HCT116 (cell line): Measurements from ENCODE around the gene DPYSL4. TPM values are rescaled to one million over a fixed set of nuclear protein-coding genes. Genes with fewer than 3 reads are reported as not detected.

ENCODE experiments used
- ATAC-seq: fragments of 200-7000 bp; cut with Tn5 transposase; 2 replicates; pipeline ENCODE4 v1.9.1; 2020; ENCODE audit warnings: mild to moderate bottlenecking, moderate library complexity
- BruUV-seq: library from RNA; stranded (reverse); fragments of 400-500 nt; replicated peaks from 2 replicates; lab custom pipeline; 2021; lab: Mats Ljungman, UMichigan
- CTCF ChIA-PET: fragments of 300-600 bp; sonication (Branson Sonifier 250); formaldehyde crosslinking; loops from one replicate; lab custom pipeline; 2021; ENCODE audit warnings: antibody characterized with exemption; lab: Charles Lee
- POLR2A ChIA-PET: fragments of 300-600, 350-600 bp; sonication (Branson Sonifier 250); formaldehyde crosslinking; loops from one replicate; lab custom pipeline; 2021; ENCODE audit warnings: antibody characterized with exemption; lab: Charles Lee
- RAD21 ChIA-PET, 2 experiments: fragments of 300-600 bp; sonication (Branson Sonifier 250); formaldehyde crosslinking; loops; one replicate each; lab custom pipeline; 2023; ENCODE audit warnings: low total read pairs in 2 of 2; ENCODE audit not compliant: uncharacterized antibody in 2 of 2, unreplicated experiment in 2 of 2, low non-redundant PET in 1 of 2; lab: Charles Lee
- DNase-seq: peaks from one replicate; pipeline ENCODE4 v3.0.0-alpha.2; 2010; ENCODE audit warnings: low read depth, low spot score
- H2AFZ ChIP-seq: fragments of 200-600 bp; shearing (Covaris generic), sonication (generic); 2 replicates; pipeline ENCODE4 v1.6.1; 2017; ENCODE audit warnings: low read depth, mixed run types, mixed read lengths, antibody characterized with exemption, low read length; ENCODE audit not compliant: poor library complexity, severe bottlenecking
- H3K27ac ChIP-seq: 2 replicates; pipeline ENCODE4 v1.5.1; 2012; ENCODE audit warnings: low read depth, low read length
- H3K27me3 ChIP-seq: fragments of 200-600 bp; sonication (generic); 2 replicates; pipeline ENCODE4 v1.6.1; 2016; ENCODE audit warnings: mixed run types, low read length, mixed read lengths; ENCODE audit not compliant: insufficient read depth
- H3K36me3 ChIP-seq, 2 experiments: fragments of 200-500 bp in 1 of 2; fragments of 200-600 bp in 1 of 2; sonication (Bioruptor generic) in 1 of 2; sonication (generic) in 1 of 2; 2 replicates each; pipeline versions ENCODE4 v1.5.1 to v1.6.1; 2014 to 2016; ENCODE audit warnings: low read length in 2 of 2, inconsistent platforms in 1 of 2, mixed read lengths in 1 of 2, mixed run types in 1 of 2; ENCODE audit not compliant: insufficient read depth in 2 of 2, control insufficient read depth in 1 of 2
- H3K4me1 ChIP-seq, 2 experiments: fragments of 200-600 bp in 1 of 2; sonication (generic) in 1 of 2; 2 replicates each; pipeline versions ENCODE4 v1.5.1 to v1.6.1; 2012 to 2017; ENCODE audit warnings: low read length in 2 of 2, inconsistent platforms in 1 of 2, mild to moderate bottlenecking in 1 of 2, mixed read lengths in 1 of 2, mixed run types in 1 of 2, moderate library complexity in 1 of 2; ENCODE audit not compliant: insufficient read depth in 2 of 2, control insufficient read depth in 1 of 2
- H3K4me2 ChIP-seq: fragments of 200-600 bp; sonication (generic); 2 replicates; pipeline ENCODE4 v1.6.1; 2017; ENCODE audit warnings: mixed run types, low read length, mixed read lengths
- H3K4me3 ChIP-seq, 2 experiments: fragments of 200-600 bp in 1 of 2; sonication (generic) in 1 of 2; replicated peaks in 1 of 2; 2 replicates each; pipeline ENCODE4 v1.5.1; 2011 to 2016; ENCODE audit warnings: low read length in 2 of 2, control low read depth in 1 of 2, low read depth in 1 of 2, mild to moderate bottlenecking in 1 of 2, mixed read lengths in 1 of 2, mixed run types in 1 of 2
- H3K79me2 ChIP-seq: fragments of 200-600 bp; sonication (generic); 2 replicates; pipeline ENCODE4 v1.6.1; 2017; ENCODE audit warnings: mild to moderate bottlenecking, mixed run types, low read length, moderate library complexity, mixed read lengths; ENCODE audit not compliant: insufficient read depth
- H3K9ac ChIP-seq: fragments of 200-600 bp; sonication (generic); 2 replicates; pipeline ENCODE4 v1.6.1; 2016; ENCODE audit warnings: low read length, mixed read lengths
- H3K9me2 ChIP-seq: fragments of 200-600 bp; sonication (generic), shearing (Covaris generic); 2 replicates; pipeline ENCODE4 v1.6.1; 2017; ENCODE audit warnings: mixed run types, mild to moderate bottlenecking, moderate library complexity; ENCODE audit not compliant: insufficient read depth
- H3K9me3 ChIP-seq, 2 experiments: fragments of 200-500 bp in 1 of 2; fragments of 200-600 bp in 1 of 2; sonication (Bioruptor generic) in 1 of 2; sonication (generic) in 1 of 2; 2 replicates each; pipeline ENCODE4 v1.6.1; 2014 to 2017; ENCODE audit warnings: low read length in 2 of 2, mixed read lengths in 2 of 2, inconsistent platforms in 1 of 2, low read depth in 1 of 2, mild to moderate bottlenecking in 1 of 2, mixed run types in 1 of 2, moderate library complexity in 1 of 2; ENCODE audit not compliant: control insufficient read depth in 1 of 2, insufficient read depth in 1 of 2
- H4K20me1 ChIP-seq: fragments of 200-600 bp; sonication (generic), shearing (Covaris generic); 2 replicates; pipeline ENCODE4 v1.6.1; 2017; ENCODE audit warnings: mixed run types, mild to moderate bottlenecking, moderate library complexity; ENCODE audit not compliant: insufficient read depth
- EZH2phosphoT487 ChIP-seq: fragments of 200-600 bp; IDR thresholded peaks from 2 replicates; pipeline ENCODE4 v1.6.1; 2018; ENCODE audit warnings: antibody characterized with exemption, borderline replicate concordance
- FOSL1 ChIP-seq: IDR thresholded peaks from 2 replicates; pipeline ENCODE4 v1.6.1; 2012; ENCODE audit warnings: low read depth
- RAD21 ChIP-seq: IDR thresholded peaks from 2 replicates; pipeline ENCODE4 v1.6.1; 2012; ENCODE audit warnings: low read depth, mild to moderate bottlenecking
- SP1 ChIP-seq: IDR thresholded peaks from 2 replicates; pipeline ENCODE4 v1.6.1; 2012; ENCODE audit warnings: low read depth
- intact Hi-C: fragments of 100-400 bp; cut with micrococcal nuclease; formaldehyde crosslinking; loops from 2 replicates; pipeline ENCODE4 v1.10.0; 2022
- total RNA-seq: library from RNA; stranded (reverse); gene quantifications from one replicate; pipeline ENCODE4 v1.2.1, GENCODE V29; 2021; ENCODE audit not compliant: unreplicated experiment

Gene DPYSL4
- total RNA-seq, 1 experiment from 2014 or later = 5.4 TPM

- no peak for ATAC-seq
- BruUV-seq = no TSS peak
Observed at GRCh38 chr10:132172091-132173066, 14.4 kb upstream of the DPYSL4 start.

GRCh38 chr10:132173185-132173584 lies 13.6 kb upstream of the DPYSL4 start:
- no peak for TF ChIP-seq FOSL1
- TF ChIP-seq EZH2phosphoT487 = no peak
- Histone ChIP-seq H3K9me3 (no peaks in the 10 kb centered on the region), H3K36me3 (no peaks in the 10 kb centered on the region), H3K27me3 (peaks cover 10% of the 10 kb centered on the region; the same call in 1 of the 2 replicates), H3K9ac (no peak overlapping the region), H3K27ac (no peak overlapping the region), H2AFZ (no peak overlapping the region), H3K79me2 (no peaks in the 10 kb centered on the region), H3K4me2 (no peak overlapping the region), H3K4me1 (no peaks in the 10 kb centered on the region), H3K4me3 (no peak overlapping the region), H4K20me1 (no peaks in the 10 kb centered on the region), H3K9me2 (no peaks in the 10 kb centered on the region)
- POLR2A ChIA-PET = no interaction called here
- DNase-seq (no peak), ATAC-seq (no peak)
- BruUV-seq = no TSS peak
- intact Hi-C loops = no loop called here
- CTCF ChIA-PET = no interaction called here
- RAD21 ChIA-PET = no interaction called here

More at GRCh38 chr10:132172091-132173066, 14.4 kb upstream of the DPYSL4 start:
- Histone ChIP-seq H3K4me1 (no peaks in the 10 kb centered on the region), H3K79me2 (no peaks in the 10 kb centered on the region), H3K27me3 (peaks cover 10% of the 10 kb centered on the region; the same call in 1 of the 2 replicates)
- RAD21 ChIA-PET = no interaction called here
- POLR2A ChIA-PET = no interaction called here
- TF ChIP-seq SP1 (no peak), RAD21 (no peak)
- TF ChIP-seq, all 23 proteins: peak for 0
- no peak for DNase-seq
- Histone ChIP-seq H3K9me3 (no peaks in the 10 kb centered on the region), H3K27ac (no peak overlapping the region), H3K4me3 (no peak overlapping the region), H3K4me2 (no peak overlapping the region), H2AFZ (no peak overlapping the region), H3K36me3 (no peaks in the 10 kb centered on the region), H3K9me2 (no peaks in the 10 kb centered on the region), H3K9ac (no peak overlapping the region), H4K20me1 (no peaks in the 10 kb centered on the region)
- intact Hi-C loops = no loop called here
- CTCF ChIA-PET = no interaction called here
